HG02981 (cell line): ENCODE data around the gene RWDD2A.

Source experiments
- ATAC-seq: cut with Tn5 transposase; IDR thresholded peaks from one replicate; pipeline ENCODE4 v1.9.1; 2021; ENCODE audit warnings: mild to moderate bottlenecking, moderate library complexity; ENCODE audit not compliant: unreplicated experiment

RWDD2A gene

GRCh38 chr6:83198486-83199172, 5.5 kb downstream of the RWDD2A start:
- ATAC-seq: no peak

- ATAC-seq: no peak
These were observed 6.2 kb downstream of the RWDD2A start for GRCh38 chr6:83199173-83199862.

GRCh38 chr6:83199863-83200225, 6.7 kb downstream of the RWDD2A start:
- no peak for ATAC-seq

GRCh38 chr6:83202031-83202430, 8.9 kb downstream of the RWDD2A start:
- ATAC-seq: no peak

- ATAC-seq: peak; percentile 100
These were observed 22.2 kb downstream of the RWDD2A start for GRCh38 chr6:83215131-83216047.

GRCh38 chr6:83216806-83217205, 23.6 kb downstream of the RWDD2A start:
- ATAC-seq: no peak

GRCh38 chr6:83218646-83219045, 25.5 kb downstream of the RWDD2A start:
- no peak for ATAC-seq

- ATAC-seq: no peak
These were observed 27.0 kb downstream of the RWDD2A start for GRCh38 chr6:83220121-83220520.

GRCh38 chr6:83221276-83221675, 28.1 kb downstream of the RWDD2A start:
- no peak for ATAC-seq

GRCh38 chr6:83221889-83222479, 28.8 kb downstream of the RWDD2A start:
- ATAC-seq: no peak

- ATAC-seq: no peak
These were observed 33.4 kb downstream of the RWDD2A start for GRCh38 chr6:83226517-83226916.

GRCh38 chr6:83231146-83231545, 38.0 kb downstream of the RWDD2A start:
- no peak for ATAC-seq

- no peak for ATAC-seq
These were observed 54.3 kb downstream of the RWDD2A start for GRCh38 chr6:83247471-83247870.
